ENCODE data around the gene SBF1. TPM values are rescaled to one million over a fixed set of nuclear protein-coding genes. Genes with fewer than 3 reads are reported as not detected.
A peak's percentile ranks its signal among the peaks of the same experiment; 100 is the strongest.

Gene SBF1
- total RNA-seq, 1 donor from 2014 or later, result 123 TPM

GRCh38 chr22:50463188-50463900 lies 11.5 kb downstream of the SBF1 start:
- no peaks in the 10 kb centered on the region for H3K27me3 ChIP-seq (ENCODE audit: control insufficient read depth, insufficient read depth, low read length)
- no peak overlapping the region for H3K4me3 ChIP-seq (ENCODE audit: low read depth, low read length)
- peaks cover 53% of the 10 kb centered on the region for H3K36me3 ChIP-seq (ENCODE audit: control insufficient read depth, insufficient read depth, low read length)
- DNase-seq (ENCODE audit: low read depth) (no peak), FAIRE-seq (no peak)
- no peak for TF ChIP-seq CTCF (IDR thresholded peaks at IDR 0.05; ENCODE audit: insufficient read depth, low read length, severe bottlenecking)

- Histone ChIP-seq H3K4me3 (ENCODE audit: low read depth, low read length) (no peak overlapping the region), H3K27me3 (ENCODE audit: control insufficient read depth, insufficient read depth, low read length) (no peaks in the 10 kb centered on the region), H3K36me3 (ENCODE audit: control insufficient read depth, insufficient read depth, low read length) (peaks cover 55% of the 10 kb centered on the region)
- no peak for FAIRE-seq
- DNase-seq (ENCODE audit: low read depth), result no peak
- no peak for TF ChIP-seq CTCF (IDR thresholded peaks at IDR 0.05; ENCODE audit: insufficient read depth, low read length, severe bottlenecking)
These were observed 12.8 kb downstream of the SBF1 start for GRCh38 chr22:50461979-50462540.

GRCh38 chr22:50461536-50461935 lies 13.3 kb downstream of the SBF1 start:
- no peak for DNase-seq (ENCODE audit: low read depth)
- no peak for TF ChIP-seq CTCF (IDR thresholded peaks at IDR 0.05; ENCODE audit: insufficient read depth, low read length, severe bottlenecking)
- peaks cover 54% of the 10 kb centered on the region for H3K36me3 ChIP-seq (ENCODE audit: control insufficient read depth, insufficient read depth, low read length)
- no peak for FAIRE-seq
- no peak overlapping the region for H3K4me3 ChIP-seq (ENCODE audit: low read depth, low read length)
- no peaks in the 10 kb centered on the region for H3K27me3 ChIP-seq (ENCODE audit: control insufficient read depth, insufficient read depth, low read length)

GRCh38 chr22:50460938-50461337 lies 13.9 kb downstream of the SBF1 start:
- no peak overlapping the region for H3K4me3 ChIP-seq (ENCODE audit: low read depth, low read length)
- DNase-seq (ENCODE audit: low read depth) (peak; percentile 46), FAIRE-seq (peak; percentile 83)
- H3K36me3 ChIP-seq (ENCODE audit: control insufficient read depth, insufficient read depth, low read length), result peaks cover 55% of the 10 kb centered on the region
- no peak for TF ChIP-seq CTCF (IDR thresholded peaks at IDR 0.05; ENCODE audit: insufficient read depth, low read length, severe bottlenecking)
- H3K27me3 ChIP-seq (ENCODE audit: control insufficient read depth, insufficient read depth, low read length), result no peaks in the 10 kb centered on the region

GRCh38 chr22:50459496-50460140 lies 15.2 kb downstream of the SBF1 start:
- FAIRE-seq (no peak), DNase-seq (ENCODE audit: low read depth) (no peak)
- Histone ChIP-seq H3K27me3 (ENCODE audit: control insufficient read depth, insufficient read depth, low read length) (no peaks in the 10 kb centered on the region), H3K36me3 (ENCODE audit: control insufficient read depth, insufficient read depth, low read length) (peaks cover 59% of the 10 kb centered on the region), H3K4me3 (ENCODE audit: low read depth, low read length) (no peak overlapping the region)
- no peak for TF ChIP-seq CTCF (IDR thresholded peaks at IDR 0.05; ENCODE audit: insufficient read depth, low read length, severe bottlenecking)
